ENCODE data around the gene H2BK1.

H2BK1 gene

GRCh38 chr7:151202836-151203235 lies 7.5 kb downstream of the H2BK1 start:
- no peak for DNase-seq (ENCODE audit: low read depth)

- DNase-seq (ENCODE audit: low read depth): no peak
These were observed 8.5 kb downstream of the H2BK1 start for GRCh38 chr7:151201751-151202150.

- no peak for DNase-seq (ENCODE audit: low read depth)
These were observed 8.9 kb downstream of the H2BK1 start for GRCh38 chr7:151201344-151201743.

GRCh38 chr7:151198945-151199848 lies 11.1 kb downstream of the H2BK1 start:
- DNase-seq (ENCODE audit: low read depth): no peak

GRCh38 chr7:151197932-151198331 lies 12.4 kb downstream of the H2BK1 start:
- DNase-seq (ENCODE audit: low read depth): no peak

- no peak for DNase-seq (ENCODE audit: low read depth)
These were observed 14.5 kb downstream of the H2BK1 start for GRCh38 chr7:151195616-151196450.

GRCh38 chr7:151194188-151194587 lies 16.1 kb downstream of the H2BK1 start:
- no peak for DNase-seq (ENCODE audit: low read depth)

GRCh38 chr7:151193203-151193978 lies 16.9 kb downstream of the H2BK1 start:
- DNase-seq (ENCODE audit: low read depth): no peak

GRCh38 chr7:151192002-151192539 lies 18.2 kb downstream of the H2BK1 start:
- no peak for DNase-seq (ENCODE audit: low read depth)

- DNase-seq (ENCODE audit: low read depth): no peak
These were observed 18.7 kb downstream of the H2BK1 start for GRCh38 chr7:151191544-151191943.

- DNase-seq (ENCODE audit: low read depth): no peak
These were observed 21.2 kb downstream of the H2BK1 start for GRCh38 chr7:151189038-151189437.

- DNase-seq (ENCODE audit: low read depth): no peak
These were observed 22.1 kb downstream of the H2BK1 start for GRCh38 chr7:151188252-151188542.

GRCh38 chr7:151187409-151188251 lies 22.7 kb downstream of the H2BK1 start:
- no peak for DNase-seq (ENCODE audit: low read depth)

- DNase-seq (ENCODE audit: low read depth): no peak
These were observed 23.5 kb downstream of the H2BK1 start, which contains the start of gene ASB10 for GRCh38 chr7:151186640-151187408. Gene ASB10, minus strand, starts transcription at chr7:151187250. Its CDS starts 120 bp downstream, at chr7:151187130.

GRCh38 chr7:151185762-151186639 lies 24.3 kb downstream of the H2BK1 start:
- DNase-seq (ENCODE audit: low read depth): no peak

- DNase-seq (ENCODE audit: low read depth): no peak
These were observed 29.3 kb downstream of the H2BK1 start for GRCh38 chr7:151181011-151181431.

- DNase-seq (ENCODE audit: low read depth): no peak
These were observed 30.3 kb downstream of the H2BK1 start for GRCh38 chr7:151179946-151180345.

GRCh38 chr7:151179287-151179860 lies 30.9 kb downstream of the H2BK1 start:
- DNase-seq (ENCODE audit: low read depth): no peak

GRCh38 chr7:151178831-151179230 lies 31.5 kb downstream of the H2BK1 start:
- no peak for DNase-seq (ENCODE audit: low read depth)
